K562 (cell line): ENCODE results near the gene FUBP3. TPM values are rescaled to one million over a fixed set of nuclear protein-coding genes. Genes with fewer than 3 reads are reported as not detected.

Experiments used
- CHD4 ChIP-seq: fragments of 200-600 bp; sonication (generic); IDR thresholded peaks from 3 replicates; pipeline ENCODE4 v1.6.1; 2012; ENCODE audit warnings: low read depth, mild to moderate bottlenecking, mixed read lengths, low read length, inconsistent platforms; ENCODE audit not compliant: insufficient read depth, insufficient replicate concordance, poor library complexity, severe bottlenecking
- KDM2B ChIP-seq: fragments of 250-450 bp; sonication (Bioruptor Pico); IDR thresholded peaks from 2 replicates; pipeline ENCODE4 v1.8.0; 2021; ENCODE audit warnings: mild to moderate bottlenecking, moderate library complexity
- KHSRP ChIP-seq: fragments of 450-650 bp; IDR thresholded peaks from 2 replicates; pipeline ENCODE4 v1.6.1; 2017
- MAFG ChIP-seq: fragments of 450-650 bp; conservative IDR thresholded peaks from 2 replicates; pipeline ENCODE4 v1.6.1; 2016; ENCODE audit warnings: missing genetic modification characterization, missing compliant biosample characterization
- POLR3A ChIP-seq: IDR thresholded peaks from 2 replicates; pipeline ENCODE4 v1.6.1; 2011; ENCODE audit warnings: borderline replicate concordance, mild to moderate bottlenecking, moderate library complexity; ENCODE audit not compliant: insufficient read length, insufficient read depth; ENCODE audit errors: extremely low read depth
- ZNF23 ChIP-seq: fragments of 250-450 bp; sonication (Bioruptor Pico); IDR thresholded peaks from 2 replicates; pipeline ENCODE4 v1.4.0; 2020; ENCODE audit warnings: mild to moderate bottlenecking
- polyA plus RNA-seq, 8 experiments: library from polyadenylated mRNA; depleted of rRNA in 4 of 8; stranded (reverse) in 5 of 8; unstranded in 3 of 8; fragments of >200 nt; fragmentation: Nextera tagmentation in 2 of 8; fragmentation: Illumina TruSeq in 1 of 8; extraction: Ambion mirVana in 2 of 8; extraction: Trizol in 1 of 8; gene quantifications; 2 replicates each; pipeline versions ENCODE4 v1.2.1 to v1.2.3, GENCODE V29; 2011 to 2014; ENCODE audit warnings: inconsistent platforms in 1 of 8, missing spikeins in 1 of 8
- total RNA-seq, 7 experiments: library from RNA; depleted of rRNA in 6 of 7; stranded (reverse); fragments of >200 nt in 6 of 7; fragmentation: Illumina TruSeq in 2 of 7; extraction: Trizol in 2 of 7; gene quantifications; 2 replicates each; pipeline versions ENCODE4 v1.2.1 to v1.2.3, GENCODE V29; 2011 to 2021; ENCODE audit warnings: low replicate concordance in 1 of 7
- TF ChIP-seq, protein P1 (sequence below): fragments of 450-650 bp; formaldehyde crosslinking; IDR thresholded peaks from 2 replicates; pipeline ENCODE4 v1.4.0; 2020; ENCODE audit warnings: mild to moderate bottlenecking
- TF ChIP-seq, protein P2 (sequence below): sonication (generic); IDR thresholded peaks from 2 replicates; pipeline ENCODE4 v1.6.1; 2016
- TF ChIP-seq, protein P3 (sequence below): fragments of 450-650 bp; conservative IDR thresholded peaks from 2 replicates; pipeline ENCODE4 v1.6.1; 2016; ENCODE audit warnings: missing genetic modification characterization, low read depth, mild to moderate bottlenecking, control low read depth, missing compliant biosample characterization
- TF ChIP-seq, protein P4 (sequence below): IDR thresholded peaks from 2 replicates; pipeline ENCODE4 v1.6.1; 2011; ENCODE audit not compliant: insufficient read length; ENCODE audit errors: extremely low read depth

The FUBP3 gene
- total and polyA plus RNA-seq, 9 of the 15 experiments (the other 6 are each of a cell fraction or from before 2014, with no cell fraction given) = 3.0 to 64.0 (median 48.1) TPM

DNA sequence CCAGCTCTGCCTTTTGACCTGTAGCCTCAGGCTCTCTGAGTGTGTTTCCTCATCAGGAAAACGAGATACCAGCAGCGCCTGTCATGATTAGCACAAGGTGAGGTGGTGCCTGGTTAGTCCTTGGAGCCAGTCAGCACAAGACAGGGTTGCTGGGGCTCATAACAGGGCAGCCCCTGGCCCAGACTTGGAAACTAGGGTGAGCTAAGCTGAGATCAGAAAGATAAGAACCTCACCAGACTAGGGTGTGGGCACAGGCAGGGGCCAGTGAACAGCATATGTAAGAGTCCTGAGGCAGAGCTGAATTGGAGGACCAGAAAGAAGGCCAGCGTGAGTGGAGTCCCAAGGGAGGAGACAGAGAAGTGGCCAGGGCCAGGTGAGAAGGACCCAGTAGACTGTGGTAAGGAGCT, 42.7 kb upstream of the FUBP3 start (continued):
- TF ChIP-seq POLR3A = no peak
- 0 out of 2 replicates have a peak, but pooled peaks have one; percentile 58 for TF ChIP-seq KDM2B (CRISPR knock-in tag)
- TF ChIP-seq, protein P1, sequence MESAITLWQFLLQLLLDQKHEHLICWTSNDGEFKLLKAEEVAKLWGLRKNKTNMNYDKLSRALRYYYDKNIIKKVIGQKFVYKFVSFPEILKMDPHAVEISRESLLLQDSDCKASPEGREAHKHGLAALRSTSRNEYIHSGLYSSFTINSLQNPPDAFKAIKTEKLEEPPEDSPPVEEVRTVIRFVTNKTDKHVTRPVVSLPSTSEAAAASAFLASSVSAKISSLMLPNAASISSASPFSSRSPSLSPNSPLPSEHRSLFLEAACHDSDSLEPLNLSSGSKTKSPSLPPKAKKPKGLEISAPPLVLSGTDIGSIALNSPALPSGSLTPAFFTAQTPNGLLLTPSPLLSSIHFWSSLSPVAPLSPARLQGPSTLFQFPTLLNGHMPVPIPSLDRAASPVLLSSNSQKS = no peak
- TF ChIP-seq, protein P2, sequence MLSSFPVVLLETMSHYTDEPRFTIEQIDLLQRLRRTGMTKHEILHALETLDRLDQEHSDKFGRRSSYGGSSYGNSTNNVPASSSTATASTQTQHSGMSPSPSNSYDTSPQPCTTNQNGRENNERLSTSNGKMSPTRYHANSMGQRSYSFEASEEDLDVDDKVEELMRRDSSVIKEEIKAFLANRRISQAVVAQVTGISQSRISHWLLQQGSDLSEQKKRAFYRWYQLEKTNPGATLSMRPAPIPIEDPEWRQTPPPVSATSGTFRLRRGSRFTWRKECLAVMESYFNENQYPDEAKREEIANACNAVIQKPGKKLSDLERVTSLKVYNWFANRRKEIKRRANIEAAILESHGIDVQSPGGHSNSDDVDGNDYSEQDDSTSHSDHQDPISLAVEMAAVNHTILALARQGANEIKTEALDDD = 0 out of 2 replicates have a peak, but pooled peaks have one; percentile 62
- no peak for TF ChIP-seq ZNF23 (CRISPR knock-in tag)
- TF ChIP-seq, protein P3, sequence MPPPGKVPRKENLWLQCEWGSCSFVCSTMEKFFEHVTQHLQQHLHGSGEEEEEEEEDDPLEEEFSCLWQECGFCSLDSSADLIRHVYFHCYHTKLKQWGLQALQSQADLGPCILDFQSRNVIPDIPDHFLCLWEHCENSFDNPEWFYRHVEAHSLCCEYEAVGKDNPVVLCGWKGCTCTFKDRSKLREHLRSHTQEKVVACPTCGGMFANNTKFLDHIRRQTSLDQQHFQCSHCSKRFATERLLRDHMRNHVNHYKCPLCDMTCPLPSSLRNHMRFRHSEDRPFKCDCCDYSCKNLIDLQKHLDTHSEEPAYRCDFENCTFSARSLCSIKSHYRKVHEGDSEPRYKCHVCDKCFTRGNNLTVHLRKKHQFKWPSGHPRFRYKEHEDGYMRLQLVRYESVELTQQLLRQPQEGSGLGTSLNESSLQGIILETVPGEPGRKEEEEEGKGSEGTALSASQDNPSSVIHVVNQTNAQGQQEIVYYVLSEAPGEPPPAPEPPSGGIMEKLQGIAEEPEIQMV = no peak
- no peak for TF ChIP-seq MAFG (tag)
- TF ChIP-seq CHD4 = peak; percentile 7
- no peak for TF ChIP-seq KHSRP
- TF ChIP-seq, protein P4, sequence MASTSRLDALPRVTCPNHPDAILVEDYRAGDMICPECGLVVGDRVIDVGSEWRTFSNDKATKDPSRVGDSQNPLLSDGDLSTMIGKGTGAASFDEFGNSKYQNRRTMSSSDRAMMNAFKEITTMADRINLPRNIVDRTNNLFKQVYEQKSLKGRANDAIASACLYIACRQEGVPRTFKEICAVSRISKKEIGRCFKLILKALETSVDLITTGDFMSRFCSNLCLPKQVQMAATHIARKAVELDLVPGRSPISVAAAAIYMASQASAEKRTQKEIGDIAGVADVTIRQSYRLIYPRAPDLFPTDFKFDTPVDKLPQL = no peak
